GM10248 (cell line): Measurements from ENCODE around the gene CKAP5.

Experiments used
- CTCF ChIA-PET: fragments of 300-600 bp; sonication (Branson Sonifier 250); formaldehyde crosslinking; extraction: SDS; loops from one replicate; lab custom pipeline; 2021; ENCODE audit warnings: antibody characterized with exemption; lab: Yijun Ruan, JAX
- POLR2A ChIA-PET: fragments of 350-650 bp; sonication (Branson Sonifier 250); formaldehyde crosslinking; extraction: SDS; loops from one replicate; lab custom pipeline; 2020; ENCODE audit warnings: antibody characterized with exemption; lab: Yijun Ruan, JAX
- DNase-seq: peaks from one replicate; pipeline ENCODE4 v3.0.0; 2012; ENCODE audit errors: extremely low spot score
- CTCF ChIP-seq: IDR thresholded peaks from 2 replicates; pipeline ENCODE4 v1.5.1; 2012; ENCODE audit warnings: mild to moderate bottlenecking, low read depth; ENCODE audit errors: extremely low read depth, missing control alignments, control extremely low read depth

Gene CKAP5

GRCh38 chr11:46890665-46891064, 44.6 kb upstream of the CKAP5 start:
- no peak for DNase-seq
- ChIA-PET POLR2A (no interaction called here), CTCF (interaction anchor here (0.9 to 7.1 kb wide), 8 partner anchors 16 to 272 kb away, joined by 3 to 84 read pairs (median 5); no protein-coding TSS in a partner anchor)
- TF ChIP-seq CTCF: no peak

GRCh38 chr11:46889689-46890475, 43.8 kb upstream of the CKAP5 start:
- peak; percentile 83 for DNase-seq
- POLR2A ChIA-PET: no interaction called here
- CTCF ChIA-PET: interaction anchor here (0.9 to 9.3 kb wide), 8 partner anchors 17 to 273 kb away, joined by 3 to 104 read pairs (median 9); no protein-coding TSS in a partner anchor
- peak; percentile 78 for TF ChIP-seq CTCF

DNA sequence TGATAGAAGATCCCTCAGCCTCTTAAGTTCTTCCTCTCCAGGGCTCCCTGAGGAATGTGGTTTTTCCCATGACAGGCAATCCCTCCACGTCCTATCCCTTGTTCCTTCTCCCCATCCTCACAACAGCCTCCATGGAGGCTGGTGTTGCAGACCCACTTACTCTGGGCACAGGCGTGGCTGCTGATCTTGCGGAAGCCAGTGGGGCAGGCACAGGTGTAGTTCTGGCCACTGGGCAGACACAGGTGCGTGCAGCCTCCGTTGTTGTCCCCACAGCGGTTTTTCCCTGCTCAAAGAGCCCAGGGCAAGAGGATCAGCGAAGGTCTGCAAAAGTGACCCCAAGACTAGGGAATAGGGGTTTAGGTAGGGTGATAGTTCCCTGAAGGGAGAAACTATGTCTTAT, 43.2 kb upstream of the CKAP5 start:
- ChIA-PET POLR2A (no interaction called here), CTCF (interaction anchor here (0.7 to 9.3 kb wide), 6 partner anchors 15 to 277 kb away, joined by 3 to 104 read pairs (median 4); no protein-coding TSS in a partner anchor)
- peak; percentile 16 for TF ChIP-seq CTCF
- DNase-seq: no peak

DNA sequence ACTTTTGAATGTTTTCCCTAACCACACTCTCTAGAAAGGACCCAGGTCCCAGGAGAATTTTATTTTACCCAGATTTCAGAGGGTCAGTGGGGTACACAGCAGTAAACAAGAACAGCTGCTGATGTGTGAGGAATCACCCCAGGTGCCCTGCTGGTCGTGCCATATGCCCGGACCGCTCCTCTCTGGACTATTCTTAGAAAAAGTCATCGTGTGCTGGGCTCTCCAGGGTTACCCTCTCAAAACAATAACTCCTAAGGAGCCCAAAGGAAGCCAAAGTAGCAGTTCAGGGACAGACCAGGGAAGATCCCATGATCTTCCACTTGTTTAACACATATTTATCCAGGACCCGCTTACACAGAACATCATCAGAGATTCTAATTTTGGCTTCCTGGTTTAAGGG, 42.6 kb upstream of the CKAP5 start:
- ChIA-PET POLR2A (no interaction called here), CTCF (interaction anchor here (0.7 to 9.3 kb wide), 8 partner anchors 14 to 277 kb away, joined by 3 to 104 read pairs (median 4); no protein-coding TSS in a partner anchor)
- no peak for DNase-seq
- no peak for TF ChIP-seq CTCF

DNA sequence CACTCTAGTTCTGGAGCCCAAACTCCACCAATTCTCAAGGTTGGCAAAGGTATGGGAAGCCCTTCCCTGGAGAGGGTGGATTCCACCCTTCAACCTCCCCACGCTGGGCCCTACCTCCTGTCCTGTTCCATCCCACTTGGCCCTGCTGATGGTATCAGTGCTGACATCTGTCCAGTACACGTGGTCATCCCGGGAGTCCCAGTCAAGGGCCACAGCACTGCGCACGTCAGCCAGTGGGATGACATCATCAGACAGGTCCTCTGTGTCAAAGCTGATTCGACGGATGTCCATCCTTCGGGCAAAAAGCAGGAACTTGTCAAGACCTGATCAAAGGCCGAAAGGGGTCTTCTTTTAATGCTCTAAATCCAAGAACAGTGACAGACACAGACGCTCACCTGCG, 40.1 kb upstream of the CKAP5 start:
- CTCF ChIA-PET: interaction anchor here (0.8 to 9.3 kb wide), 2 partner anchors 266 to 276 kb away, joined by 4 to 104 read pairs; no protein-coding TSS in a partner anchor
- POLR2A ChIA-PET: no interaction called here
- DNase-seq: no peak
- no peak for TF ChIP-seq CTCF

DNA sequence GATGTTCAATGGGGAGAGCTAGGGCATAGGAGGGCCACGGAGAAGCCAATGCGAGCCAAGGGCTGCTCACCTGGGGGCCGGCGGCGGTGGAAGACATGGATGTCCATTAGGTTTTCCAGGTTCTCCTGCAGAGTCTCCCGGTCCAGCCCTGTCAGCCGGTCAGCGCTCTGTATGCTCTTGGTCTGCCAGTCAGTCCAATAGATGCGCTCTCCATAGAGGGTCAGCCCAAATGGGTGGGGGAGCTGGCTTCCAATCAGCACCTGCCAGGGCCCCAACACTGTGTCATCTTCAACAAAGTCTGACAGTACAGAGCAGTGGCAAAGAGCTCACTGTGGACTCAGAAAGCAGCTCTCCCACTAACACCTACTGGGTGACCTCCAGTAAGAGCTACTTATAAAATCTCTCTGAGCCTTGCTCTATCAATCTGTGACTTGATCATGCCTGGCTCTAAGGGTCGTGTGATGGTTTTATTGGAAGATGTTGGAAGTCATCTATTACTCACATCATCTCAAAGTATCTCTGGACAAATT, 33.0 kb upstream of the CKAP5 start:
- no peak for TF ChIP-seq CTCF
- CTCF ChIA-PET: interaction anchor here (0.6 to 3.4 kb wide), 4 partner anchors 11 to 284 kb away, joined by 3 to 8 read pairs (median 4); no protein-coding TSS in a partner anchor
- no peak for DNase-seq
- POLR2A ChIA-PET: no interaction called here
